GM21423 (cell line): ENCODE results near the gene NHERF2.

Experiments used
- ATAC-seq: cut with Tn5 transposase; IDR thresholded peaks from one replicate; pipeline ENCODE4 v1.9.1; 2021; ENCODE audit warnings: mild to moderate bottlenecking, moderate library complexity; ENCODE audit not compliant: unreplicated experiment

Gene NHERF2

DNA sequence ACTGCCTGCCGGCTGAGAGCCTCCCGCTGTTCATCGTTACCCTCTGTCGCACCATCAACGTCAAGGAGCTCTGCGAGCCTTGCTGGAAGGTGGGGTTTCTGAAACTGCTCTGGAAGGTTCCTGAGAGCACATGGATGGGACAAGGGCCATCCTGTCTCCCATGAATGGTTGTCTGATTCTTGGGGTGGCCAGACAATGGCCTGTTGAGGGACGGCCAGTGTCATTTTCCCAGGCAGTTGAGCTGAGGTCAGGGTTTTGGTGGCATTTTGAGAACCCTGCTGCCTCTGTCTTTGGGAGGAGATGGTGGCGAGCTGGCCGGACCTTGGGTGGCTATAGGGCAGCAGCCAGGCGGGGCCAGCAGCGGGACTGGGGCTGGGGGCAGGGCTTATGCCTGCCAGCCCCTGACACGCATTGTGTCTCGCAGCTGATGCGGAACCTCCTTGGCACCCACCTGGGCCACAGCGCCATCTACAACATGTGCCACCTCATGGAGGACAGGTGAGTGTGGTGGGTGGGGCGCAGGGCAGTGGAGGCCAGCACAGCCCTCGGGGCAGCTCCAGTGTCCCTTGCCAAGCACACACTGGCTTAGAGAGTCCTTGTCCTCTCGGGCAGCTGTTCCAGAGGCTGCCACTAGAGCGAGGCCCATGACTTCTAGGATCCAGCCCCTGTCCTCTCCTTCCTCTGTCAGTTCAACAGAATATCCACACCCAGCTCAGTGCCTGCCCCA lies 30.1 kb downstream of the NHERF2 start:
- no peak for ATAC-seq

DNA sequence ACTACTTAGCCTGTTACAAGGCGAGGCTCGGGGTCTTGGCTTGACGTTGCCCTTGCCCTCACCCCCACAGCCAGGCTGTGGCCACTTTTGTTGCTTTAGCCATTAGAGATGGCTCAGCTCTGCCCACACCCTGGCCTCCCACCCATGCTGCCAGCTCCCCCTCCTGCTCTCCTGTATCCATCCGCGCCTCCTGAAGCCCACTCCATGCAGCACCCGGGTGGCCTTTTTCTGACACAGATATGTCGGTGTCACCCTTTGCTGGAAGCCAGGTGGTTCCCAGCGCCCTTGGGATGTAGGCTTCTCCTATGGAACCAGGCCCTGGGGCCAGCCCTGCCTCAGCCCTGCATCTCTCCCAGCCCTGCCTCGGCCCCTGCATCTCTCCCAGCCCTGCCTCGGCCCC lies 30.7 kb downstream of the NHERF2 start:
- no peak for ATAC-seq

DNA sequence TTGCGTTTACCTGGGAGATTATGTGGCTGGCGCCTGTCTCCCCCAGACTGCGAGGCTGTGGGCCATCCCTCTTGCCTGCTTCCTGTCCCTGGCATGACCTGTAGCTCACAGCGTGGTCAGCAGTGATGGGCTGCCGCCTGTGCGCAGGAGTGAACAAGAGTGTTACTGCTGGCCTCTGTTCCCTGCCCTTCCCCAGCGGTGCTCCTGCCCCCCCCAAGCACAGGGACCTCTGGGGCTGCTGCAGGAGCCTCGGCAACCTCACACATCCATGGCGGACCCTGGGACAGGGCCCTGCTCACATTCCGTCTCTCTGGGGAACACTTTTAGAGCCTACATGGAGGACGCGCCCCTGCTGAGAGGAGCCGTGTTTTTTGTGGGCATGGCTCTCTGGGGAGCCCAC lies 31.7 kb downstream of the NHERF2 start:
- ATAC-seq: no peak

DNA sequence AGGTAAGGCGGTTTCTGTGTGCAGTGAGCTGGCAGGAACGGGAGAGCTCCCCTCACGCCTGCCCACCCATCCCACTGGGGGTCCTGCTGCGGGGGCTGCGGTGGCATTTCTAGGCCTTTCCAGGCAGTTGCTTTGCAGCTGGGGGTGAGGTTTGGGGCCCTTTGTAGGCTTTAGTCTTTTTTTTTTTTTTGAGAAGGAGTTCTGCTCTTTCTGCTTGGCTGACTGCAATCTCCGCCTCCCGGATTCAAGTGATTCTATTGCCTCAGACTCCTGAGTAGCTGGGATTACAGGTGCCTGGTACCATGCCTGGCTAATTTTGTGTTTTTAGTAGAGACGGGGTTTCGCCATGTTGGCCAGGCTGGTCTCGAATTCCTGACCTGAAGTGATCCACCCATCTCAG lies 32.2 kb downstream of the NHERF2 start:
- no peak for ATAC-seq

DNA sequence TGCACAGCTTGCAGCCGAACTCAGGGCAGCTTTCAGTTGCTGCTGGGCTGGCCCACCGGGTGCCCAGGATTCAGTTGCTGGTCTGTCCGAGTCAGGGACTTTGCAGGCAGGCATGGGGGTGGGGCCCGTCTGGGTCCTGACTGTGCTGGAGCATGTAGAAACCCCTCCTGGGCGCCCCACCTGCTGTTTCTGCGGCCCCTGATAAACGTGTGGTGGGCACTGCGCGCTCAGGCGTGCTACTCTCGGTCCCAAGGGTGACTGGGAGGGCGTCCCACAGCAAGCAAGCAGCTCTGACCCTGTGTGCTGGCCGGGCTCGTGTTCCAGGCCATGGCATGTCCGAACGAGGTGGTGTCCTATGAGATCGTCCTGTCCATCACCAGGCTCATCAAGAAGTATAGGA lies 33.6 kb downstream of the NHERF2 start:
- ATAC-seq: no peak

DNA sequence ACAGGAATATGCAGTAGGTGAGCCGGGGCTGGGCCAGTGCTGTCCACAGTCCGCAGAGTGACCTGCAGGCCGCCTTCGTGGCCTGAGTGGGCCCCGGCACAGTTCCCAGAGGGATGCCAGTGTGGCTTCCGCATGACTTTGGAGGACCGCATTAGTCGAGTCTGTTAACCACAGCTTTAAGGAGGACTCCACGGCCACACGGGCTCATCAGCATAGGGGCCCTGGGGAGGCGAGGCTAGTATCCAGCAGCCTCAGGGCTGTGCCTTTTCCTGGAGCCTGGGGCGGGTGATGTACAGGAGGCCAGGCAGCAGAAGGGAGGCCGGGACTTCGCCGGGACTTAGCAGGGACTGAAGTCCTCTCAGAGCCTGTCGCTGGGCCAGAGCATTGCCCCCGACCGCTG lies 34.3 kb downstream of the NHERF2 start:
- no peak for ATAC-seq

DNA sequence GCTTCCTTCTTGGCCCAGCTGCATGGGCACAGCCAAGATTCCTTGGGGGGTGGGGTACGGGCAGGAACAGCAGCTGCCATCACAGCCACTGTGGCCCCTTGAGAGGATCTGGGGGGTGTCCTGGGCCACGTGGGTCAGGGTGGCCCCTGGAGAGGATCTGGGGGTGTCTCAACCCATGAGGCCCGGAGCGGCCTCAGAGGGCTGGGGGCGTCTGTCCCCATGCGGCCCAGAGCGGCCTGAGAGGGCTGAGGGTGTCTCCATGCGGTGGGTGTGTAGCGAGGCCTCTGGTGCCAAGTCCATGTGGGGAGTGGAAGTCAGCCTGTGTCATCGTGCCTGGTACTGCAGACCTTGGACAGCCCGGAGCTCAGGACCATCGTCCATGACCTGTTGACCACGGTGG lies 34.8 kb downstream of the NHERF2 start:
- no peak for ATAC-seq

DNA sequence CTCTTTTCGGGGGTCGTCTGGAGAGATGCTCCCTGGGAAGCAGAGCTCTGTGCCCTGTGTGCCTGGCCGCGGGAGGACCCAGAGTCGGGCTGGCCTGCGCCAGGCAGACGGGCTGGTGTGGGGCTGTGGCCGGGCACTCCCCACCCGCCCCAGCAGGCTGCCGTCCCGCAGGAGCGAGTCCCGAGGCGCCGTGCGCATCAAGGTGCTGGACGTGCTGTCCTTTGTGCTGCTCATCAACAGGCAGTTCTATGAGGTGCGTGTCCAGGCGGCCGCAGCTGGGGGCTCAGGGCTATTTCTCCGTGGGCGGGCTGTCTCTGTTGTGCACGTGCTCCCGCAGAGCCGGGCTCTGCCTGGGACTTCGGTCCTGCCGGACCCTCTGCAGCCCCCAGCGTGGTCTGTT lies 36.1 kb downstream of the NHERF2 start:
- no peak for ATAC-seq

DNA sequence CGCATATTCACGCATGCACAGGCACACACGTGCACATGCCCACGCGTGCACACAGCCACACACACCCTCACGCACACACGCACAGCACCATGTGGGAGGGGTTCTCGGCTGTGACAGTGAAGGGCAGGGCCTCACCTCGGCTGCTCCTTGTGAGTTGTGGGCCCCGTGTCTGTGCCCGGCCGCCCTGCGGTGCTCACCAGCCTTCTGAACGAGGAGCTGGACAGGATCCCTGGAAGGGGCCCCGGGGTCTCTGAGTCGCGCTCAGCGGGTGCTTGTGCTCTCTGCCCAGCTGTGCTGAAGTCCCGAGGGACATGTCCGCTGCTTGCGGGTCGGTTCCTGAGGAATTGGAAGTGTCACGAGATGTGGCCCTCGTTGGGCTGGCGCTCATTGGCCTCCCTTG lies 37.2 kb downstream of the NHERF2 start:
- no peak for ATAC-seq

DNA sequence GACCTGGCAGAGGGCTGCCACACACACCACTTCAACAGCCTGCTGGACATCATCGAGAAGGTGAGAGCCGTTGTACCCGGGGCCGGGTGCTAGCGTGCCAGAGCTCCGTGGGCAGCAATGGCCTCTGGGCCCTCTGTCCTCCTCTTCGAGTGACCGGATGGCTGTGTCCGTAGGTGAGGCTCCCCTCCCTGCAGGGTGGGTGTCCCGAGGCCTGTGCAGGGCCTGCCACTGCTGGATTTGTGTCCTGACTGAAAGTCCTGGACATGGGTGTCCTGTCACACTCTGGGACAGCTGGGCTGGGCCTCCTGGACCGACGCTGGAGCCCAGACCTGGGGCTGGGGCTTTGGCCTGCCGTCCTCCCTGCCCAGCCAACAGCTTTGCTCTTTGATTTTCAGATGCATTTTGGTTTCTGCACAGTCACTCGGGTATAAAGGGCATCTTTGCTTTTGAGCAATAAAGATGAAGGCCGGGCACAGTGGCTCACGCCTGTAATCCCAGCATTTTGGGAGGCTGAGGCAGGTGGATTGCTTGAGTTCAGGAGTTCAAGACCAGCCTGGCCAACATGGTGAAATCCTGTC lies 37.8 kb downstream of the NHERF2 start:
- ATAC-seq: no peak

DNA sequence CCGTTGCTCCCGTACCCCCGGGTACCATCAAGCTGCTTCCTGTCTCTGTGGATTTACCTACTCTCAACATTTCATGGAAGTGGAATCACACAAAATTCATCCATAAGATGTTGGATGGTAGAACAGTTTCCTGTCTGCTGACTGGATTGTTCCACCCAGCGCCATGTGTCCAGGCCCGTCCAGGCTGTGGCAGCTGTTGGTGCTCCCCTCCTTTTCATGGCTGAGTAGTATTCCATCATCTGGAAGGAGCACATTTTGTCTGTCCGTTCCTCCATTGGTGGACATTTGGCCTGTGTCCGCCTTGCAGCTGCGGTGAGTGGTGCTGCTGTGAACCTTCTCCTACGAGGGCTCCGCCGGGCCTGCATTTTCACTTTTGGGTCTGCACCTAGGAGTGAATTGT lies 39.4 kb downstream of the NHERF2 start:
- no peak for ATAC-seq

DNA sequence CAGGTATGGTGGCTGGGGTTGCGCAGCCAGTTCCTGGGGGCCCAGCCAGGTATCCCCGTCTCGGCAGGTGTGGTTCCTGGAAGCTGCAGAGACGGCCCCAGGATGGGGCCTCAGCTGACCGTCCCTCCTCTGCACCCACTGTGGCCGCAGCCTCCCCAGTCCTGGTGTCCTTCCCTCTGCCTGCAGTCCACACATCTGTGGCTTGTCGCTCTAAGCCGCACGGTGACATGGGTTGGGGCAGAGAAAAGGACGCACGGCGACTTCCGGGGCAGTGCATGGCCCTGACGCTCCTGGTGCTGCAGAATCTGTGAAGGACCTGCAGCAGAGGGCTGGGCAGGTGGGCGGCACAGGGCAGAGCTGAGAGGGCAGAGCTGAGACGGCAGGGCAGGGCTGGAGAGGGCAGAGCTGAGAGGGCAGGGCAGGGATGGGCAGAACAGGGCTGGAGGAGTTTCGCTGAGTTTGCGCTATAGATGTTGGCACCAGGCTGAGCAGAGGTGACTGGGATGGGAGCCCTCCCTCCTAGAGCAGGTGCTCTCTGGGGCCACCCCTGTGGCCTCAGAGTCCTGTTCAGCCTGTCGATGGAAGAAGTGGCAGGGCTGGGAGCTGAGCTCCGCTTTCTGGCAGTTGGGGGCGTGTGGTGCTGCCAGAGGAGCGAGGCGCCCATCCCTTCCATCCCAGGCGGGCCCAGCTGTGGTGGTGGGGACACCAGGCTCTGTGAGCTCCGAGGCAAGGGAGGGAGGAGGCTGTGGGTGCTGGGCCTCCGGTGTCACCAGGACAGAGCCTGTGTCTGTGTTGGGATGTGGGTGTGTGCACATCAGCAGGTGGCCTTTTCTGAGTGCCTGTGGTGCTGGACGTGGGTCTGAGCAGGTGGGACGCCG lies 44.1 kb downstream of the NHERF2 start:
- ATAC-seq: no peak

DNA sequence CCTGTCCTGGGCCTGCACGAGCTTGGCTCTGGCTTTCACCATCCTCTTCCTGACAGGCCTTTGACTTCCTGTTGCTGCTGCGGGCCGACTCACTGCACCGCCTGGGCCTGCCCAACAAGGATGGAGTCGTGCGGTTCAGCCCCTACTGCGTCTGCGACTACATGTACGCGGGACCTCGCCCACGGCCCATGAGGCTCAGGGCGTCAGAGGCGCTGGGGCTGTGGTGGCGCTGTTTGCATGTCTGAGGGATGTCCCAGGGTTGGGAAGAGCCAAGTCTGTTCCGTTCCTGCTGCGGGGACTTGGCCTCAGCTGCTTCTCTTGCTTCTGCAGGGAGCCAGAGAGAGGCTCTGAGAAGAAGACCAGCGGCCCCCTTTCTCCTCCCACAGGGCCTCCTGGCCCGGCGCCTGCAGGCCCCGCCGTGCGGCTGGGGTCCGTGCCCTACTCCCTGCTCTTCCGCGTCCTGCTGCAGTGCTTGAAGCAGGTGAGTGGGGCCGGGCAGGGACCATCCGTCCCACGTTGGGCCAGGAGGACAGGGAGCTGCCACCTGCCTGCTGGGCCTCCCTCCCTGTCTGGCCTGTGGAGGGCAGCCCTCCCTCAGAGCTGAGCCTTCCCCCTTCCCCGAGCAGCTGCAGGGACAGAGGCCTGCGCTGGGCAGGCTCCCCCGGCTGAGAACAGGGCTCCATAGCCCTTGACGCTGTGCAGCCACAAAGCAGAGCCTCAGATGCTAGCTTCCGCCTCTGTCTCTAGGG lies 44.9 kb downstream of the NHERF2 start:
- ATAC-seq: no peak

DNA sequence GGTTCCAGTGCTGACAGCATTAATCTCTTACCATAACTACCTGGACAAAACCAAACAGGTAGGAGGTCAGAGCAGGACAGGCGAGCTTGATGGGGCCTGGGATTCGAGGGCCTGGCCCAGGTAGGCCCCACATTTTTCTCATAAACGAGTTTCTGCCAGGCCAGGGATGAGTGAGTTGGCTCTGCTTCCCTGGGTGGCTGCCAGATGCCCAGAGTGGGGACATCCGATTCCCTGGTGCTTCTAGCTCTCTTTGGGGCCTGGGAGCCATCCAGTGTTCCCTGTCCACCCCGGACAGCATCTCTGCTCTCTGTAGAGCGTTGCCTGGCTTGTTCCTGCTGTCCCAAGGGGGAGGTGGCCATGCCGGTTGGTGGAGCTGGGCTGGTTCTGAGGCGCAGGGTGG lies 46.2 kb downstream of the NHERF2 start:
- no peak for ATAC-seq

DNA sequence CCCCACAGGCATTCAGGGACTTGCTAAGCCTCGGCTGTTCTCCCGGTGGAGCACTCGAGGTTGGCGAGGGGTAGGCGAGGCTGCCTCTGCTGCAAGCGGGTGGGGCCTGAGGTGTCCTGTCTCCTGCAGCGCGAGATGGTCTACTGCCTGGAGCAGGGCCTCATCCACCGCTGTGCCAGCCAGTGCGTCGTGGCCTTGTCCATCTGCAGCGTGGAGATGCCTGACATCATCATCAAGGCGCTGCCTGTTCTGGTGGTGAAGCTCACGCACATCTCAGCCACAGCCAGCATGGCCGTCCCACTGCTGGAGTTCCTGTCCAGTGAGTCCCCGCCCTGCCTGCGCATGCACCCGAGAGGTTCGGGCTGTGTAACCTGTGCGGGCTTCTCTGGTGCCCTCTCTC lies 47.4 kb downstream of the NHERF2 start:
- no peak for ATAC-seq

DNA sequence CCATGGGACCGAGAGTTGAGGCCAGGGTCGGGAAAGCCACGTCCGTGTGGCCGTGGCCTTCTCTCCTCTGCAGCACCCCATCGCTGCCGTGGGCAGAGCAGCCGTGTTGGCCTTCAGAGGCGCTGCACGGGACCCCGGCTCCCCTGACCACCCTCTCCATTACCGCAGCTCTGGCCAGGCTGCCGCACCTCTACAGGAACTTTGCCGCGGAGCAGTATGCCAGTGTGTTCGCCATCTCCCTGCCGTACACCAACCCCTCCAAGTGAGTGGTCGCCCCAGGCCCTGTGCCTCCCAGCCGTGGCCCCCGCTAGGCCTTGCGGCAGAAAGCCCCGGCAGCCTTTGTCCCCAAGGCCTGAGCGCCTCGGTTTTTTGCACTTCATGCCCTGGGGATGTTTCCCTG lies 48.9 kb downstream of the NHERF2 start:
- ATAC-seq: no peak

DNA sequence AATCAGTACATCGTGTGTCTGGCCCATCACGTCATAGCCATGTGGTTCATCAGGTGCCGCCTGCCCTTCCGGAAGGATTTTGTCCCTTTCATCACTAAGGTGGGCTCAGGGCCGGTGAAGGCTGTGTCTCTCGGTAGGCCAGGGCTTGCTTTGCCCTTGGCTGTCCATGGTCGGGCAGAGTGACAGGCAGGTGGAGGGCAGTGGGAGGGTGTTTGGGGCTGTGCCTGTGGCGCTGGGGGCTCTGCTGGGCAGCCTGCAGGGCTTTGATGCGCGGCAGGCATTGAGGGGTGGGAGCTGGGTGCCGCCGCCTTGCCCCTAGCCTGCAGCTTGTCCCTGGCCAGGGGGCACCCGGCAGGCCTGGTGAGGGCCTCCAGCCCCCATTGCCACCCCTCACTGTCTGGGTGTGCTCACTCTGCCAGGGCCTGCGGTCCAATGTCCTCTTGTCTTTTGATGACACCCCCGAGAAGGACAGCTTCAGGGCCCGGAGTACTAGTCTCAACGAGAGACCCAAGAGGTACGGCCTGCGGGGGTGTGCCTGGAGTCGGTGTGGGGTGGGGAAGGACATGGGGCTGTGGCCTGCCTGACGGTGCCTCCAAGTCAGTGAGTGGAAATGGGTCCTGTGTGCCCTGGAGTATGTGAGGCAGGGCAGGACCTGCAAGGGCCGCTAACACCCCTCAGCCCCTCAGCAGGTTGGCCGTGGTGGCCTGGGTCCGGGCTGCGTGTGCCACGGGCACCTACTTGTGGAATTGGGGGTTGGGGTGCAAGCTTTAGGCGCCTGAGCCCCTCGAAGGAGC lies 49.6 kb downstream of the NHERF2 start:
- no peak for ATAC-seq

DNA sequence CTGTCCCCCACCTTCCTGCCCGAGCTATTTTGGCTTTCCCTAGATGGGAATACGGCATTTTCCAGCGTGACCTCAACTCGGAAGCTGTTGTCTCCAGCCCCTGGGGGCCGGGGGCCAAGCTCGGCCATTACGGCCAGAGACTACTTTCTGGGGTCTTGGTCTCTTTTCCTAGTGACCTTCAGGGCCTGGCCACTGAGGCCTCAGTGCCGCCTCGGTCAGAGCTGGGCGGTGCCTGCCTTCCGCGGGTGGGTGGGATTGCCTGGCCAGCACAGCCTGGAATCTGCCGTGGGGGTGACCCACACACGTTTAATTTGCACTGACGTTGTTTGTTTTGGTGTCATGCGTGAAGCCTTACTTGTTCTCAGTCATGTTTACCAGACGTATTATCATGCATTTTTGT lies 50.3 kb downstream of the NHERF2 start:
- no peak for ATAC-seq

DNA sequence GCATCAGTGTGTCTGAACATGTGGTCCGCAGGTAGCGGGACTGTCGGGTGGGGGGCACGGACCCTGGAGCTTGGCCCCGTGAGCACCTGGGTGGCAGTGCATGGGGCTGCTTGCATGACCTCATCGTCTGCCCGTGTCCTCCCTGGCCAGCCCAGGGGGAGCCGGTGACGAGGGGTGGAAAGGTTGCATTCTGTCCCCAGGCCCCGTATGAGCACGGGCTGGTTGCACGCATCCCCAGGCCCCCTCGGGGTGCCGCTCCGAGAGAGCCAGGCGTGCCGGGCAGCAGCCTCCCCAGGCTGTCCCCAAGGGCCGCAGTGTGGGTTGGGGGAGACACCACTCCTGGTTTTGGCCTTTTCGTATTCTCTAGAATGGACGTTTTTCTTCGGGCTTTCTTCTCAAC lies 51.0 kb downstream of the NHERF2 start:
- ATAC-seq: no peak

DNA sequence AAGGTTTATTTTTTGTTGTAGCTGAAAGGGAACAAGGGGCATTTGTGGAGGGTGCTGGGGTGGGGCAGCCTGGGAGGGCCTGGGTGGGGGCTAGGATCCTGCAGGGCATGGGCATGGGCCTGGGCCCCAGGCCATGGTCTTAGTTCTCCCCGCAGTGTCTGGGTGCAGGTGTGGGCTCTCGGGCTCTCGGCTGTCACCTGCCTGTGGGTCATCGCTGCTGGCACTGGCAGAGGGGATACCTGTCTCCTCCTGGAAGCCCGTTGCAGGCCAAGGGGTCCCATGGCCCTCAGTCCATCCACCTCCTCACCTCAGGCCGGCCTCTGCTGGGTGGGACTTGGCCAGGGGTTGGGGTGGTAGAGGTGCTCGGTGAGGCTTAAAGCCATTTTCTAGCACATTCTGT lies 51.4 kb downstream of the NHERF2 start:
- no peak for ATAC-seq

DNA sequence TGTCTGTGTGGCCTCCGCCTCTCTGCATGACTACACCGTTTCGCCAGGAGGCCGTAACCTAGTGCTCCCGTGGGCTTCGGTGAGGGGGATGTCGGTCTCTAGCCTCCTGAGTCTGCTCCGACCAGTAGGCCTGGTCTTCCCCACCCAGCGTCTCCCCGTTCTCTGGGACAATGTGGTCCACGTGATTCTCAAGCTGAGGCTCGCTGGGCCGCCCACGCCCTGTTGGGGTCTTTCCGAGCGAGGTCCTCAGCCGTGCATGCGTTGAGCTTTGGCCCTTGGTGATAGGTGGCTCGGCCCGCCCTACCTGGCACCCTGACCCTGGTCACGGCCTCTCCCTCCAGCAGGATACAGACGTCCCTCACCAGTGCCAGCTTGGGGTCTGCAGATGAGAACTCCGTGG lies 52.0 kb downstream of the NHERF2 start:
- no peak for ATAC-seq
